Keratinocyte (primary cell): ENCODE data around the gene SMURF2. TPM values are rescaled to one million over a fixed set of nuclear protein-coding genes. Genes with fewer than 3 reads are reported as not detected.

Source experiments
- DNase-seq: peaks from one replicate; pipeline ENCODE4 v3.0.0-alpha.2; 2011; ENCODE audit warnings: low read depth, missing footprints, low spot score
- FAIRE-seq: peaks from 2 replicates; lab custom pipeline; 2011; peaks lifted over from hg19 to GRCh38; lab: Jason Lieb, UNC
- H2AFZ ChIP-seq: 2 replicates; pipeline ENCODE4 v1.6.0; 2012; ENCODE audit warnings: low read length, control low read depth, inconsistent platforms; ENCODE audit not compliant: control insufficient read depth
- H3K27ac ChIP-seq: 2 replicates; pipeline ENCODE4 v1.5.1; 2011; ENCODE audit warnings: low read length; ENCODE audit not compliant: control insufficient read depth, insufficient read depth
- H3K27me3 ChIP-seq: 3 replicates; pipeline ENCODE4 v1.6.0; 2011; ENCODE audit warnings: low read length; ENCODE audit not compliant: control insufficient read depth, insufficient read depth; ENCODE audit errors: extremely low read depth
- H3K36me3 ChIP-seq, 2 experiments: 2 replicates in 1 of 2; 3 replicates in 1 of 2; pipeline ENCODE4 v1.5.1; 2011; ENCODE audit warnings: low read length in 2 of 2, mild to moderate bottlenecking in 1 of 2; ENCODE audit not compliant: control insufficient read depth in 2 of 2, insufficient read depth in 2 of 2; ENCODE audit errors: extremely low read depth in 1 of 2
- H3K4me1 ChIP-seq: 3 replicates; pipeline ENCODE4 v1.5.1; 2011; ENCODE audit warnings: low read length; ENCODE audit not compliant: control insufficient read depth, insufficient read depth; ENCODE audit errors: extremely low read depth
- H3K4me2 ChIP-seq: 3 replicates; pipeline ENCODE4 v1.6.0; 2011; ENCODE audit warnings: low read depth, low read length; ENCODE audit not compliant: control insufficient read depth, insufficient read depth; ENCODE audit errors: extremely low read depth
- H3K4me3 ChIP-seq, 3 experiments: fragments of 200-600 bp in 1 of 3; sonication (generic) in 1 of 3; 2 replicates in 2 of 3; 3 replicates in 1 of 3; pipeline ENCODE4 v1.5.1; 2011 to 2016; ENCODE audit warnings: low read length in 3 of 3, mild to moderate bottlenecking in 3 of 3, control low read depth in 2 of 3, inconsistent platforms in 1 of 3, low read depth in 1 of 3, mixed read lengths in 1 of 3, mixed run types in 1 of 3, moderate library complexity in 1 of 3; ENCODE audit not compliant: control insufficient read depth in 2 of 3, insufficient read depth in 2 of 3; ENCODE audit errors: extremely low read depth in 1 of 3
- H3K79me2 ChIP-seq: 2 replicates; pipeline ENCODE4 v1.6.0; 2012; ENCODE audit warnings: low read length; ENCODE audit not compliant: control insufficient read depth, insufficient read depth
- H3K9ac ChIP-seq: 3 replicates; pipeline ENCODE4 v1.6.0; 2011; ENCODE audit warnings: low read length; ENCODE audit not compliant: control insufficient read depth, insufficient read depth; ENCODE audit errors: extremely low read depth
- H3K9me1 ChIP-seq: 3 replicates; pipeline ENCODE4 v1.6.0; 2011; ENCODE audit warnings: low read length; ENCODE audit not compliant: control insufficient read depth, insufficient read depth; ENCODE audit errors: extremely low read depth
- H3K9me3 ChIP-seq: 2 replicates; pipeline ENCODE4 v1.5.1; 2012; ENCODE audit warnings: low read depth, low read length; ENCODE audit not compliant: control insufficient read depth
- H4K20me1 ChIP-seq: 3 replicates; pipeline ENCODE4 v1.6.0; 2011; ENCODE audit warnings: low read length; ENCODE audit not compliant: control insufficient read depth, insufficient read depth; ENCODE audit errors: extremely low read depth
- EZH2 ChIP-seq: IDR thresholded peaks from one replicate; pipeline ENCODE4 v1.6.1; 2012; ENCODE audit warnings: inconsistent platforms, mild to moderate bottlenecking, low read length, moderate library complexity
- dilution Hi-C: fragments of 300-500 bp; cut with MboI; formaldehyde crosslinking; loops from one replicate; pipeline ENCODE4 v1.7.0; 2020; ENCODE audit warnings: low sequenced_read_pairs; ENCODE audit not compliant: extremely low pct_ligation_motif_present
- polyA plus RNA-seq, 5 experiments: library from polyadenylated mRNA; depleted of rRNA in 3 of 5; stranded (reverse) in 3 of 5; stranded (forward) in 1 of 5; unstranded in 1 of 5; fragments of >200 nt; gene quantifications; 1 replicate in 1 of 5; 2 replicates in 3 of 5; 3 replicates in 1 of 5; pipeline versions ENCODE4 v1.2.1 to v1.2.3, GENCODE V29; 2011 to 2012; ENCODE audit warnings: missing spikeins in 2 of 5, low read depth in 1 of 5, low replicate concordance in 1 of 5
- TF ChIP-seq, protein P1 (sequence below), 3 experiments: IDR thresholded peaks in 1 of 3; conservative IDR thresholded peaks in 1 of 3; optimal IDR thresholded peaks in 1 of 3; 2 replicates in 2 of 3; 3 replicates in 1 of 3; pipeline versions ENCODE3 to v1.5.1; 2011; ENCODE audit warnings: low read length in 3 of 3, mild to moderate bottlenecking in 3 of 3, moderate library complexity in 2 of 3, control low read depth in 1 of 3, inconsistent platforms in 1 of 3; ENCODE audit not compliant: insufficient read depth in 2 of 3; ENCODE audit errors: extremely low read depth in 1 of 3

SMURF2 gene
- polyA plus RNA-seq, 1 donor (not counting 4 experiments of a cell fraction or from before 2014, with no cell fraction given) = 128 TPM

DNA sequence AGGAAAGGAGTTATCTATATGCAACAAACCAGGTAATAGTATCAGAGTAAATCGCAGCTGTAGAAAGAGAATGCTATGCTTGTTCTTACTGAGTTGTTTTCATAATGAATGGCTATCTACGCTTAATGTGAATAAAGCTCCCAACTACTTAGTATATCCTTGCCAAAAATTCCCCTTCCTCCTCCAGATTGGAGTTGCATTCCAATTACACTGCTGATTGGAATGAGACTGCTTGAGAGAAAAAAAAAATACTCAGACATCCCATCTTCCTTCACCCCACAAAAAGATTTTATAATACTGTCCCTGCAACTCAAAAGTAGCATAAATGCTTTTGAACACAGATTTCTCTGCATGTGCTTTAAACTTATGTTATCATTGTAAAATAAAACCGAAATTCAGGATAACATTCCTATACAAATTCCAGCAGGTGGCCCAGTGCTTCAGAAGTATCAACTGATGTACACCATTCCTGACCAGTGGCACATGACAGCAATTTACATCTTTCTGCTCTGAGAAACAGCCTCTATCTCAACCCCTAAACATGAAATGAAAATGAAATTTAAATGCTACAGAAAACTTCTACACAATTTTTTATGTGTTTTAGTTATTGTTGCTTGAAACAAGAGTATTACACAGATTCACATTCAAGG lies 47.0 kb downstream of the SMURF2 start:
- peaks cover 2% of the 10 kb centered on the region for H3K9me1 ChIP-seq
- no peak overlapping the region for H2AFZ ChIP-seq
- H3K27me3 ChIP-seq = no peaks in the 10 kb centered on the region
- H3K79me2 ChIP-seq = peaks cover 100% of the 10 kb centered on the region
- no peak overlapping the region for H3K9ac ChIP-seq
- H3K4me3 ChIP-seq = no peak overlapping the region
- peaks cover 2 to 12% of the 10 kb centered on the region in 2 experiments for H3K36me3 ChIP-seq
- H3K27ac ChIP-seq = no peak overlapping the region
- FAIRE-seq = no peak
- DNase-seq = no peak
- dilution Hi-C loops = no loop called here
- peaks cover 70% of the 10 kb centered on the region for H4K20me1 ChIP-seq
- no peak overlapping the region for H3K4me2 ChIP-seq
- TF ChIP-seq EZH2 = no peak
- TF ChIP-seq, protein P1, sequence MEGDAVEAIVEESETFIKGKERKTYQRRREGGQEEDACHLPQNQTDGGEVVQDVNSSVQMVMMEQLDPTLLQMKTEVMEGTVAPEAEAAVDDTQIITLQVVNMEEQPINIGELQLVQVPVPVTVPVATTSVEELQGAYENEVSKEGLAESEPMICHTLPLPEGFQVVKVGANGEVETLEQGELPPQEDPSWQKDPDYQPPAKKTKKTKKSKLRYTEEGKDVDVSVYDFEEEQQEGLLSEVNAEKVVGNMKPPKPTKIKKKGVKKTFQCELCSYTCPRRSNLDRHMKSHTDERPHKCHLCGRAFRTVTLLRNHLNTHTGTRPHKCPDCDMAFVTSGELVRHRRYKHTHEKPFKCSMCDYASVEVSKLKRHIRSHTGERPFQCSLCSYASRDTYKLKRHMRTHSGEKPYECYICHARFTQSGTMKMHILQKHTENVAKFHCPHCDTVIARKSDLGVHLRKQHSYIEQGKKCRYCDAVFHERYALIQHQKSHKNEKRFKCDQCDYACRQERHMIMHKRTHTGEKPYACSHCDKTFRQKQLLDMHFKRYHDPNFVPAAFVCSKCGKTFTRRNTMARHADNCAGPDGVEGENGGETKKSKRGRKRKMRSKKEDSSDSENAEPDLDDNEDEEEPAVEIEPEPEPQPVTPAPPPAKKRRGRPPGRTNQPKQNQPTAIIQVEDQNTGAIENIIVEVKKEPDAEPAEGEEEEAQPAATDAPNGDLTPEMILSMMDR (optimal IDR thresholded peaks at IDR 0.05 in 1 of 3, IDR thresholded peaks at IDR 0.05 in 1 of 3, conservative IDR thresholded peaks at IDR 0.05 in 1 of 3; ENCODE audit: extremely low read depth in 1 of 3, insufficient read depth in 2 of 3, low read length in 3 of 3) = no peak
- peaks cover 6% of the 10 kb centered on the region for H3K4me1 ChIP-seq
- H3K9me3 ChIP-seq = no peaks in the 10 kb centered on the region

DNA sequence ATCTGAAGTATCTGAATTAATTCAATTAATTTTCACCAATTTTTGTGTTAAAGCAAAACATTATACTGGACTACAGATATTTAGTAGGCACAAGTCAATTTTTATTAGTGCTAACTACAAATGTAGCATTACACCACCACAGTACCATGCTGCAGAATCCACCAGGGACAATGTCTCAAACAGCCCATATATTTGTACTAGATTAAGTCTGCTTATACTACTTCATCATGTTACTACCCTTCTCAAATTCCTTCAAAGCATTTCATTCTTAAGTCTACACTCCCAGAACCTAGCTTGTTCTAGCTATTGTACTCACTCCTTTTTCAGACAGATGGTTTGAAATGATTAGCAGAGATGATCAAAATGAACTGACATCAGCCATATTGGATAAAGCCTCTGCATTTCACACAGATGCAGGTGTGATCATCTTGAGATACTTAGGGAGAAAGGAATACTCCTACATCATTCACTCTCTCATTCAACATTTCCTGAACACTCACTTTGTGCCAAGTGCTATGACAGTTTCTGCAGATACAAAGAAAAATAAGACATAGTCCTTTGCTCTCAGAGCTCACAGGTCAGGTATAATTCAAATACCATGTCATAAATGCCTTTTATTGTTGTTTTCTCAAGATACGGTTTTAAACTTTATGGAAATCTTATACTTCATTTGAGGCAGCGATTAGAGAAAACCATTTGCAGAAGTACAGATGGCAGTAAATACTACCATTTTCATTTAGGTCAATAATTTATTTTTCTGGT lies 47.7 kb downstream of the SMURF2 start:
- H2AFZ ChIP-seq = no peak overlapping the region
- H3K27ac ChIP-seq = no peak overlapping the region
- DNase-seq = no peak
- H3K4me2 ChIP-seq = no peak overlapping the region
- peaks cover 96% of the 10 kb centered on the region for H3K79me2 ChIP-seq
- H4K20me1 ChIP-seq = peaks cover 64% of the 10 kb centered on the region
- dilution Hi-C loops = no loop called here
- H3K9me3 ChIP-seq = no peaks in the 10 kb centered on the region
- H3K27me3 ChIP-seq = no peaks in the 10 kb centered on the region
- FAIRE-seq = no peak
- H3K4me1 ChIP-seq = peaks cover 6% of the 10 kb centered on the region
- no peak overlapping the region for H3K9ac ChIP-seq
- H3K4me3 ChIP-seq = no peak overlapping the region
- peaks cover 2% of the 10 kb centered on the region for H3K9me1 ChIP-seq
- TF ChIP-seq, protein P1 (optimal IDR thresholded peaks at IDR 0.05 in 1 of 3, IDR thresholded peaks at IDR 0.05 in 1 of 3, conservative IDR thresholded peaks at IDR 0.05 in 1 of 3; ENCODE audit: extremely low read depth in 1 of 3, insufficient read depth in 2 of 3, low read length in 3 of 3) = no peak
- no peak for TF ChIP-seq EZH2
- H3K36me3 ChIP-seq = peaks cover 2 to 9% of the 10 kb centered on the region in 2 experiments
